Lower leg skin (tissue), 3 donors: ENCODE measurements around the gene MMEL1.

Experiments used
- POLR2A ChIP-seq, 2 donors: fragments of 450-650 bp; IDR thresholded peaks; one replicate each; pipeline ENCODE4 v1.6.1; 2016 to 2017; ENCODE audit warnings: antibody characterized with exemption in 2 of 2, mild to moderate bottlenecking in 1 of 2, moderate library complexity in 1 of 2
- TF ChIP-seq, protein P1 (sequence below), 3 donors: fragments of 450-650 bp; IDR thresholded peaks; one replicate each; pipeline ENCODE4 v1.5.1; 2016; ENCODE audit warnings: antibody characterized with exemption in 3 of 3, mild to moderate bottlenecking in 3 of 3, moderate library complexity in 2 of 3

DNA sequence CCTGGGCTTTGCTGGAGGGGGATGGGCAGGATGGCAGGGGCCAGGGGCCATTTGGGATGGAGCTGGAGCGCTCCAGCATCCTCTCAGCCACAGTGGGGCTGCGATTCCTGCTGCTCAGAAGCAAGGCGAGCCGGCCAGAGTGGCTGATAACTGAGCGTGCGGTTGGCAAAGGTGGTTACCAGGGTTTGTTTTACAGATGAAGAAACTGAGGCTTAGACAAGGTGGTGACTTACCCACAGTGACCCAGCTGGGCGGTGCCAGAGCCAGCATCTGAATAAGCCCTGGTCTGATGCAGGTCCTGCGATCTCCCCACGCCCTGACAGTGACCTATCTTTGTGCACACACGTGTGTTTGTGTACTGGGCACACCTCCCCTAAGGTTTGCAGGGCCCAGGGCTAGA, 52.1 kb downstream of the MMEL1 start:
- TF ChIP-seq, protein P1, sequence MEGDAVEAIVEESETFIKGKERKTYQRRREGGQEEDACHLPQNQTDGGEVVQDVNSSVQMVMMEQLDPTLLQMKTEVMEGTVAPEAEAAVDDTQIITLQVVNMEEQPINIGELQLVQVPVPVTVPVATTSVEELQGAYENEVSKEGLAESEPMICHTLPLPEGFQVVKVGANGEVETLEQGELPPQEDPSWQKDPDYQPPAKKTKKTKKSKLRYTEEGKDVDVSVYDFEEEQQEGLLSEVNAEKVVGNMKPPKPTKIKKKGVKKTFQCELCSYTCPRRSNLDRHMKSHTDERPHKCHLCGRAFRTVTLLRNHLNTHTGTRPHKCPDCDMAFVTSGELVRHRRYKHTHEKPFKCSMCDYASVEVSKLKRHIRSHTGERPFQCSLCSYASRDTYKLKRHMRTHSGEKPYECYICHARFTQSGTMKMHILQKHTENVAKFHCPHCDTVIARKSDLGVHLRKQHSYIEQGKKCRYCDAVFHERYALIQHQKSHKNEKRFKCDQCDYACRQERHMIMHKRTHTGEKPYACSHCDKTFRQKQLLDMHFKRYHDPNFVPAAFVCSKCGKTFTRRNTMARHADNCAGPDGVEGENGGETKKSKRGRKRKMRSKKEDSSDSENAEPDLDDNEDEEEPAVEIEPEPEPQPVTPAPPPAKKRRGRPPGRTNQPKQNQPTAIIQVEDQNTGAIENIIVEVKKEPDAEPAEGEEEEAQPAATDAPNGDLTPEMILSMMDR (IDR thresholded peaks at IDR 0.05), result no peak
- TF ChIP-seq POLR2A (IDR thresholded peaks at IDR 0.05), result no peak
